ENCODE data around the gene ERMARD. TPM values are rescaled to one million over a fixed set of nuclear protein-coding genes. Genes with fewer than 3 reads are reported as not detected.
A peak's percentile ranks its signal among the peaks of the same experiment; 100 is the strongest.

Gene ERMARD
- polyA plus RNA-seq, 1 experiment = 26.8 TPM

GRCh38 chr6:169724494-169725124 lies 26.8 kb upstream of the ERMARD start, which contains the start of gene PHF10:
TSS of gene PHF10 (minus strand) at chr6:169724500. CDS start at chr6:169723931, 569 bp downstream.
- DNase-seq (ENCODE audit: low read depth, low spot score) = no peak
- H3K27me3 ChIP-seq (ENCODE audit: control insufficient read depth, insufficient read depth, low read length) = no peaks in the 10 kb centered on the region
- no peaks in the 10 kb centered on the region; the same call in 1 of the 2 replicates for H3K9me3 ChIP-seq (ENCODE audit: control insufficient read depth, insufficient read depth, low read length)
- peak within 1 kb of the TSS; percentile 83 for H3K27ac ChIP-seq (ENCODE audit: low read depth, low read length)
- TF ChIP-seq CTCF (IDR thresholded peaks at IDR 0.05; ENCODE audit: low read depth, low read length) = no peak
- ChIA-PET CTCF (no interaction called here), POLR2A (interaction anchor here (1.2 to 1.3 kb wide), 2 partner anchors 23 to 26 kb away, joined by 5 to 6 read pairs; partner anchors contain the start of genes C6orf120 and WDR27)
- H3K4me3 ChIP-seq (ENCODE audit: low read depth, low read length) = peak within 1 kb of the TSS; percentile 71

GRCh38 chr6:169725125-169726048 lies 26.0 kb upstream of the ERMARD start:
- CTCF ChIA-PET = interaction anchor here (1.8 kb wide), 1 partner anchor 107 kb away, joined by 5 read pairs; no protein-coding TSS in a partner anchor
- H3K27ac ChIP-seq (ENCODE audit: low read depth, low read length) = peak overlapping the region; percentile 83
- no peaks in the 10 kb centered on the region for H3K27me3 ChIP-seq (ENCODE audit: control insufficient read depth, insufficient read depth, low read length)
- no peak for TF ChIP-seq CTCF (IDR thresholded peaks at IDR 0.05; ENCODE audit: low read depth, low read length)
- peak; percentile 49 for DNase-seq (ENCODE audit: low read depth, low spot score)
- POLR2A ChIA-PET = interaction anchor here (1.2 to 1.3 kb wide), 2 partner anchors 24 to 25 kb away, joined by 5 to 6 read pairs; partner anchors contain the start of genes C6orf120 and WDR27
- H3K4me3 ChIP-seq (ENCODE audit: low read depth, low read length) = peak overlapping the region; percentile 64
- H3K9me3 ChIP-seq (ENCODE audit: control insufficient read depth, insufficient read depth, low read length) = no peaks in the 10 kb centered on the region; the same call in 1 of the 2 replicates

- H3K9me3 ChIP-seq (ENCODE audit: control insufficient read depth, insufficient read depth, low read length) = no peaks in the 10 kb centered on the region; the same call in 1 of the 2 replicates
- ChIA-PET POLR2A (interaction anchor here (1.2 kb wide), 1 partner anchor 24 kb away, joined by 6 read pairs; no protein-coding TSS in a partner anchor), CTCF (interaction anchor here (1.8 kb wide), 1 partner anchor 106 kb away, joined by 5 read pairs; no protein-coding TSS in a partner anchor)
- H3K27ac ChIP-seq (ENCODE audit: low read depth, low read length) = no peak overlapping the region
- no peak for DNase-seq (ENCODE audit: low read depth, low spot score)
- no peak overlapping the region for H3K4me3 ChIP-seq (ENCODE audit: low read depth, low read length)
- H3K27me3 ChIP-seq (ENCODE audit: control insufficient read depth, insufficient read depth, low read length) = no peaks in the 10 kb centered on the region
- TF ChIP-seq CTCF (IDR thresholded peaks at IDR 0.05; ENCODE audit: low read depth, low read length) = no peak
Measured at GRCh38 chr6:169726049-169726400, 25.4 kb upstream of the ERMARD start.

- Histone ChIP-seq H3K27ac (ENCODE audit: low read depth, low read length) (no peak overlapping the region), H3K27me3 (ENCODE audit: control insufficient read depth, insufficient read depth, low read length) (no peaks in the 10 kb centered on the region), H3K9me3 (ENCODE audit: control insufficient read depth, insufficient read depth, low read length) (no peaks in the 10 kb centered on the region; the same call in 1 of the 2 replicates), H3K4me3 (ENCODE audit: low read depth, low read length) (no peak overlapping the region)
- DNase-seq (ENCODE audit: low read depth, low spot score) = no peak
- no peak for TF ChIP-seq CTCF (IDR thresholded peaks at IDR 0.05; ENCODE audit: low read depth, low read length)
- ChIA-PET POLR2A (no interaction called here), CTCF (interaction anchor here (1.8 kb wide), 1 partner anchor 105 kb away, joined by 5 read pairs; no protein-coding TSS in a partner anchor)
Measured at GRCh38 chr6:169726963-169727362, 24.5 kb upstream of the ERMARD start.

Measured in AG04450 (cell line).